Kidney (tissue), 14 donors: ENCODE results near the gene ITPKB. TPM values are rescaled to one million over a fixed set of nuclear protein-coding genes. Genes with fewer than 3 reads are reported as not detected.

Experiments used
- DNase-seq, 5 donors: peaks; one replicate each; pipeline ENCODE4 v3.0.0-alpha.2; 2013 to 2020
- FAIRE-seq: peaks from 2 replicates; lab custom pipeline; 2012; peaks lifted over from hg19 to GRCh38; lab: Jason Lieb, UNC
- H3K27ac ChIP-seq, 2 donors: one replicate each; pipeline ENCODE4 v1.7.0; 2013; ENCODE audit warnings: low read depth in 2 of 2, low read length in 2 of 2, inconsistent platforms in 1 of 2
- H3K27me3 ChIP-seq: one replicate; pipeline ENCODE4 v1.7.1; 2013; ENCODE audit warnings: low read length, inconsistent platforms; ENCODE audit not compliant: control insufficient read depth, insufficient read depth
- H3K36me3 ChIP-seq, 3 donors: one replicate each; pipeline versions ENCODE4 v1.7.0 to v1.7.1; 2013; ENCODE audit warnings: low read length in 3 of 3, control low read depth in 1 of 3, inconsistent platforms in 1 of 3; ENCODE audit not compliant: insufficient read depth in 3 of 3, control insufficient read depth in 2 of 3
- H3K4me1 ChIP-seq, 3 donors: one replicate each; pipeline versions ENCODE4 v1.7.0 to v1.7.1; 2013; ENCODE audit warnings: low read length in 3 of 3, inconsistent platforms in 1 of 3, low read depth in 1 of 3; ENCODE audit not compliant: control insufficient read depth in 2 of 3, insufficient read depth in 2 of 3
- H3K4me3 ChIP-seq, 3 donors: one replicate each; pipeline versions ENCODE4 v1.7.0 to v1.8.1; 2013; ENCODE audit warnings: low read length in 3 of 3, control low read depth in 1 of 3, inconsistent platforms in 1 of 3
- H3K9ac ChIP-seq, 3 donors: one replicate each; pipeline versions ENCODE4 v1.7.0 to v1.7.1; 2013; ENCODE audit warnings: low read length in 3 of 3, control low read depth in 1 of 3, inconsistent platforms in 1 of 3
- H3K9me3 ChIP-seq, 3 donors: one replicate each; pipeline versions ENCODE4 v1.7.0 to v1.7.1; 2013; ENCODE audit warnings: low read length in 3 of 3, control low read depth in 1 of 3, inconsistent platforms in 1 of 3; ENCODE audit not compliant: control insufficient read depth in 2 of 3, insufficient read depth in 1 of 3
- intact Hi-C: fragments of 100-400 bp; cut with DNase I; formaldehyde crosslinking; loops from one replicate; pipeline ENCODE4 v1.11.1; 2022
- polyA plus RNA-seq: library from polyadenylated mRNA; stranded (reverse); fragments of 350-450 nt; fragmentation: Illumina TruSeq; extraction: RNeasy Lipid Tissue Mini Kit (QIAGEN cat#74804); gene quantifications from one replicate; pipeline ENCODE4 v1.2.3, GENCODE V29; 2014; ENCODE audit warnings: low read depth, low replicate concordance; ENCODE audit not compliant: insufficient read depth
- total RNA-seq: library from RNA; stranded (reverse); fragmentation: NEBNext Ultra II Directional; extraction: Animal tissue kit (Norgen Biotek cat#: 25700); gene quantifications from one replicate; pipeline ENCODE4 v1.2.1, GENCODE V29; 2021
- TF ChIP-seq, protein P1 (sequence below): IDR thresholded peaks from 3 replicates; pipeline ENCODE4 v1.5.1; 2012; ENCODE audit warnings: mild to moderate bottlenecking, moderate library complexity, borderline replicate concordance; ENCODE audit not compliant: insufficient read depth; ENCODE audit errors: extremely low read depth
- donor health status: control.
- donor health status: control.
- donor health status: control.
- donor health status: control.
- donor health status: control.
- donor health status: DM: yes; HTN: yes; CAD: no.
- donor health status: Normal renal cell carcinoma (clear cell type).

The ITPKB gene
- total and polyA plus RNA-seq, 2 donors from 2014 or later: 20.2 to 39.3 TPM

GRCh38 chr1:226688808-226689207 lies 50.3 kb downstream of the ITPKB start:
- DNase-seq (no peak), FAIRE-seq (no peak)
- TF ChIP-seq, protein P1, sequence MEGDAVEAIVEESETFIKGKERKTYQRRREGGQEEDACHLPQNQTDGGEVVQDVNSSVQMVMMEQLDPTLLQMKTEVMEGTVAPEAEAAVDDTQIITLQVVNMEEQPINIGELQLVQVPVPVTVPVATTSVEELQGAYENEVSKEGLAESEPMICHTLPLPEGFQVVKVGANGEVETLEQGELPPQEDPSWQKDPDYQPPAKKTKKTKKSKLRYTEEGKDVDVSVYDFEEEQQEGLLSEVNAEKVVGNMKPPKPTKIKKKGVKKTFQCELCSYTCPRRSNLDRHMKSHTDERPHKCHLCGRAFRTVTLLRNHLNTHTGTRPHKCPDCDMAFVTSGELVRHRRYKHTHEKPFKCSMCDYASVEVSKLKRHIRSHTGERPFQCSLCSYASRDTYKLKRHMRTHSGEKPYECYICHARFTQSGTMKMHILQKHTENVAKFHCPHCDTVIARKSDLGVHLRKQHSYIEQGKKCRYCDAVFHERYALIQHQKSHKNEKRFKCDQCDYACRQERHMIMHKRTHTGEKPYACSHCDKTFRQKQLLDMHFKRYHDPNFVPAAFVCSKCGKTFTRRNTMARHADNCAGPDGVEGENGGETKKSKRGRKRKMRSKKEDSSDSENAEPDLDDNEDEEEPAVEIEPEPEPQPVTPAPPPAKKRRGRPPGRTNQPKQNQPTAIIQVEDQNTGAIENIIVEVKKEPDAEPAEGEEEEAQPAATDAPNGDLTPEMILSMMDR: no peak
- H3K27ac ChIP-seq: peak overlapping the region in 1 of 2 donors; percentile 18
- peaks cover 0 to 2% (median 0%) of the 10 kb centered on the region in 3 donors for H3K36me3 ChIP-seq
- intact Hi-C loops: no loop called here
- no peaks in the 10 kb centered on the region for H3K27me3 ChIP-seq
- H3K4me3 ChIP-seq: no peak overlapping the region
- H3K4me1 ChIP-seq: peaks cover 0 to 33% (median 5%) of the 10 kb centered on the region in 3 donors
- no peaks in the 10 kb centered on the region for H3K9me3 ChIP-seq
- H3K9ac ChIP-seq: no peak overlapping the region

DNA sequence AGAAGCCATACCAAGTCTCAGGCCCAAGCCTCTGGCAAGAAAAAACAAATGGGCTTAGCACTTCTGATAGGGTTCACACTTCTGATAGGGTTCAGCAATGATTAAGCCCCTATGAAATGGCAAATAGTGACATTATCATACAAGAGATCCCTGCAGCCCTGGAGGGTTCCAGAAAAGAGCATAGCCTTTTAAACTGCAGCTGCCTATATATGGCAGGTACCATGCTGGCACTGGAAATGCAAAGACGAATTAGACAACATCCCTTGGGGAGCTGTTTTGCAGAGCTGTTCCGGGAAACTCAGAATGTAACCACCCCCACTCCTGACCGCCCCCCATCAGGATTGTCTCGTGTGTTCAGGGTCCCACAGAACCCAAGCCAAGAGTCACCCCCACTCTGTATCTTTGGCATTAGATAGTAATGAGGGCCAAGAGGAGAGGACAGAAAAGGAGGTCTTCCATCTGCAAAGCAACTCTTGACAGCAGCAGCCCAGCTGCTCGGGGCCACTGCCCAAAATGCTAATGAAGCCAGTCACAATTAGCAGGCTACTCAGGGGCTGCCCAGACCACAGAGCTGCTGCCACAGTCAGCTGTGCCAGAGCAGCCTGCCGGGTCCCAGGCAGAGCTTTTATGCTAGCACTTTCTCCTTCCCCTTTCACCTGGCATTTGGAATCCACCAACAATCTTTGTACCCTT lies 50.9 kb downstream of the ITPKB start:
- H3K9me3 ChIP-seq: no peaks in the 10 kb centered on the region
- H3K27me3 ChIP-seq: no peaks in the 10 kb centered on the region
- no peak for FAIRE-seq
- no peak for DNase-seq
- no peak overlapping the region for H3K4me3 ChIP-seq
- intact Hi-C loops: no loop called here
- H3K9ac ChIP-seq: no peak overlapping the region
- TF ChIP-seq, protein P1: no peak
- peak overlapping the region in 1 of 2 donors; percentile 10 for H3K27ac ChIP-seq
- H3K36me3 ChIP-seq: peaks cover 0 to 2% (median 0%) of the 10 kb centered on the region in 3 donors
- peaks cover 0 to 33% (median 5%) of the 10 kb centered on the region in 3 donors for H3K4me1 ChIP-seq

DNA sequence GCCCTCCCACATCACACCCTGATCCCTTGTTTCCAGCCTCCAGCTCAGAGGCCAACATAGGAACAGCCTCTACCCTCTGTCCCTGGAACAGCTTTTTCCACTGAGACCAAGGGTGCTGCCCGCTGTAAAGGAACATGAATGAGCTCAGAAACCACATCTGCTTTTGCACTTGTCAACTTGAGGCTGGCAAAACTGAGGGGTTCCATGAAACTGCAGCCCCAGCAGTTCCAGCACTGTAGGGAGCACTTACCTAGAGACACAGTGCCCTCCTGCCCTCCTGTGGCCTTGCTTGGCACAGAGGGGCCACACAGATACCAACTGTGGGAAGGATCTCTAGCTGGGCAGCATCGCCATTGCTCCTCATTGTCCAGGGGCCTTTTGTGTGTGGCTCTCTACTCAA lies 51.7 kb downstream of the ITPKB start:
- no peaks in the 10 kb centered on the region for H3K9me3 ChIP-seq
- no peak for FAIRE-seq
- DNase-seq: no peak
- H3K27ac ChIP-seq: no peak overlapping the region
- H3K27me3 ChIP-seq: no peaks in the 10 kb centered on the region
- no peaks in the 10 kb centered on the region for H3K36me3 ChIP-seq
- no peak overlapping the region for H3K9ac ChIP-seq
- intact Hi-C loops: no loop called here
- TF ChIP-seq, protein P1: no peak
- no peak overlapping the region for H3K4me3 ChIP-seq
- H3K4me1 ChIP-seq: peaks cover 0 to 36% (median 5%) of the 10 kb centered on the region in 3 donors
